H9 (cell line): ENCODE results near the gene ABCB8. TPM values are rescaled to one million over a fixed set of nuclear protein-coding genes. Genes with fewer than 3 reads are reported as not detected.

ENCODE experiments used
- DNase-seq: peaks from one replicate; pipeline ENCODE4 v3.0.0-alpha.2; 2017
- H2AFZ ChIP-seq: one replicate; pipeline ENCODE4 v1.6.1; 2013; ENCODE audit warnings: mild to moderate bottlenecking, low read length, control low read depth, moderate library complexity
- H2AK5ac ChIP-seq: 2 replicates; pipeline ENCODE4 v1.6.1; 2013; ENCODE audit warnings: low read length, control low read depth, mixed read lengths; ENCODE audit not compliant: insufficient read length
- H2BK120ac ChIP-seq: one replicate; pipeline ENCODE4 v1.6.1; 2013; ENCODE audit warnings: low read depth, mild to moderate bottlenecking, low read length, control low read depth, inconsistent platforms; ENCODE audit not compliant: poor library complexity, severe bottlenecking
- H2BK12ac ChIP-seq: 2 replicates; pipeline ENCODE4 v1.6.1; 2013; ENCODE audit warnings: low read length, control low read depth, mixed read lengths, low read depth; ENCODE audit not compliant: insufficient read length
- H2BK15ac ChIP-seq: 2 replicates; pipeline ENCODE4 v1.6.1; 2013; ENCODE audit warnings: low read depth, low read length, control low read depth
- H2BK20ac ChIP-seq: one replicate; pipeline ENCODE4 v1.6.1; 2013; ENCODE audit warnings: low read depth, mild to moderate bottlenecking, low read length, control low read depth, inconsistent platforms; ENCODE audit not compliant: poor library complexity, severe bottlenecking
- H2BK5ac ChIP-seq: 2 replicates; pipeline ENCODE4 v1.6.1; 2013; ENCODE audit warnings: low read length, control low read depth, mixed read lengths; ENCODE audit not compliant: insufficient read length
- H3K14ac ChIP-seq: 2 replicates; pipeline ENCODE4 v1.6.1; 2013; ENCODE audit warnings: low read length, control low read depth; ENCODE audit not compliant: insufficient read depth
- H3K18ac ChIP-seq: 2 replicates; pipeline ENCODE4 v1.6.1; 2013; ENCODE audit warnings: low read depth, mild to moderate bottlenecking, mixed read lengths, low read length, control low read depth; ENCODE audit not compliant: insufficient read length
- H3K23ac ChIP-seq: 2 replicates; pipeline ENCODE4 v1.6.1; 2013; ENCODE audit warnings: low read length, control low read depth, mixed read lengths, low read depth; ENCODE audit not compliant: insufficient read length
- H3K23me2 ChIP-seq: 2 replicates; pipeline ENCODE4 v1.6.1; 2013; ENCODE audit warnings: low read depth, mild to moderate bottlenecking, mixed read lengths, low read length, control low read depth; ENCODE audit not compliant: insufficient read length, poor library complexity, severe bottlenecking
- H3K27ac ChIP-seq: 2 replicates; pipeline ENCODE4 v1.5.1; 2013; ENCODE audit warnings: low read length, control low read depth, mixed read lengths, low read depth; ENCODE audit not compliant: insufficient read length
- H3K27me3 ChIP-seq: 2 replicates; pipeline ENCODE4 v1.6.1; 2013; ENCODE audit warnings: low read length, control low read depth, inconsistent platforms; ENCODE audit not compliant: insufficient read depth
- H3K4ac ChIP-seq: 2 replicates; pipeline ENCODE4 v1.6.1; 2013; ENCODE audit warnings: low read depth, mild to moderate bottlenecking, control low read depth, inconsistent platforms, low read length, moderate library complexity
- H3K4me1 ChIP-seq: 2 replicates; pipeline ENCODE4 v1.6.1; 2013; ENCODE audit warnings: low read length, control low read depth, inconsistent platforms; ENCODE audit not compliant: insufficient read depth
- H3K4me2 ChIP-seq: 2 replicates; pipeline ENCODE4 v1.6.1; 2013; ENCODE audit warnings: low read length, control low read depth, mixed read lengths; ENCODE audit not compliant: insufficient read length, insufficient read depth
- H3K56ac ChIP-seq: 2 replicates; pipeline ENCODE4 v1.6.1; 2013; ENCODE audit warnings: low read depth, mild to moderate bottlenecking, mixed read lengths, low read length, control low read depth; ENCODE audit not compliant: insufficient read length
- H3K79me1 ChIP-seq: 2 replicates; pipeline ENCODE4 v1.6.1; 2013; ENCODE audit warnings: low read depth, mild to moderate bottlenecking, moderate library complexity, low read length, control low read depth, inconsistent platforms; ENCODE audit not compliant: insufficient read depth, poor library complexity, severe bottlenecking
- H3K79me2 ChIP-seq: 2 replicates; pipeline ENCODE4 v1.6.1; 2013; ENCODE audit warnings: low read length, control low read depth, inconsistent platforms; ENCODE audit not compliant: insufficient read depth
- H3K9ac ChIP-seq: 2 replicates; pipeline ENCODE4 v1.6.1; 2013; ENCODE audit warnings: low read length, control low read depth, mixed read lengths; ENCODE audit not compliant: insufficient read length; ENCODE audit errors: extremely low read depth
- H3K9me3 ChIP-seq: one replicate; pipeline ENCODE4 v1.6.1; 2013; ENCODE audit warnings: low read depth, low read length, inconsistent platforms; ENCODE audit not compliant: control insufficient read depth
- H3T11ph ChIP-seq: one replicate; pipeline ENCODE4 v1.6.1; 2013; ENCODE audit warnings: mild to moderate bottlenecking, low read length, control low read depth, inconsistent platforms
- H4K20me1 ChIP-seq: one replicate; pipeline ENCODE4 v1.6.1; 2013; ENCODE audit not compliant: control insufficient read depth, insufficient read length, insufficient read depth
- H4K5ac ChIP-seq: 2 replicates; pipeline ENCODE4 v1.6.1; 2013; ENCODE audit warnings: low read depth, mild to moderate bottlenecking, mixed read lengths, low read length, control low read depth; ENCODE audit not compliant: insufficient read length
- H4K8ac ChIP-seq: replicated peaks from 2 replicates; pipeline ENCODE4 v1.6.1; 2013; ENCODE audit warnings: low read length, control low read depth, mixed read lengths, low read depth; ENCODE audit not compliant: insufficient read length
- H4K91ac ChIP-seq: 2 replicates; pipeline ENCODE4 v1.6.1; 2013; ENCODE audit warnings: low read depth, mild to moderate bottlenecking, moderate library complexity, mixed read lengths, low read length, control low read depth; ENCODE audit not compliant: insufficient read length
- H3K27ac Mint-ChIP-seq, 3 experiments: 2 replicates in 2 of 3; 3 replicates in 1 of 3; pipeline ENCODE4 v1.8.0; 2020 to 2021; ENCODE audit warnings: mixed read lengths in 3 of 3, mild to moderate bottlenecking in 1 of 3, moderate library complexity in 1 of 3
- H3K27me3 Mint-ChIP-seq: 2 replicates; pipeline ENCODE4 v1.8.0; 2021; ENCODE audit warnings: low read depth, mild to moderate bottlenecking, moderate library complexity, mixed read lengths
- H3K36me3 Mint-ChIP-seq, 3 experiments: 2 replicates in 2 of 3; 3 replicates in 1 of 3; pipeline ENCODE4 v1.8.0; 2020 to 2021; ENCODE audit warnings: low read depth in 3 of 3, mixed read lengths in 3 of 3; ENCODE audit not compliant: insufficient read depth in 1 of 3
- H3K4me1 Mint-ChIP-seq, 2 experiments: 2 replicates each; pipeline ENCODE4 v1.8.0; 2020; ENCODE audit warnings: mixed read lengths in 2 of 2
- H3K4me3 Mint-ChIP-seq, 2 experiments: 2 replicates in 1 of 2; 3 replicates in 1 of 2; pipeline ENCODE4 v1.8.0; 2020 to 2021; ENCODE audit warnings: mild to moderate bottlenecking in 2 of 2, mixed read lengths in 2 of 2, moderate library complexity in 1 of 2
- H3K9me3 Mint-ChIP-seq, 2 experiments: 2 replicates in 1 of 2; 3 replicates in 1 of 2; pipeline ENCODE4 v1.8.0; 2020; ENCODE audit warnings: mild to moderate bottlenecking in 2 of 2, mixed read lengths in 2 of 2, moderate library complexity in 1 of 2
- CTCF ChIP-seq: fragments of 200-600 bp; sonication (generic); conservative IDR thresholded peaks from 3 replicates; pipeline ENCODE4 v1.8.0; 2021; ENCODE audit warnings: antibody characterized with exemption, mild to moderate bottlenecking
- WGBS: extraction: QIAGEN DNeasy Blood & Tissue Kit; methylation state at CpG from one replicate; pipeline ENCODE4 v1.1.7; 2013; ENCODE audit warnings: missing lambda C conversion rate, low lambda C conversion rate, mixed read lengths; ENCODE audit not compliant: insufficient read length; ENCODE audit errors: extremely low coverage; 5-methylcytosine and 5-hydroxymethylcytosine counted together
- total RNA-seq: library from RNA; stranded (reverse); gene quantifications from 2 replicates; pipeline ENCODE4 v1.2.1, GENCODE V29; 2021

Gene ABCB8
- total RNA-seq, 1 experiment from 2014 or later: 22.1 TPM

GRCh38 chr7:151035026-151035717, 6.9 kb downstream of the ABCB8 start:
- H3K9ac ChIP-seq: no peak overlapping the region
- H3K14ac ChIP-seq: no peak overlapping the region
- H3K27me3 ChIP-seq: no peaks in the 10 kb centered on the region
- no peak overlapping the region for H4K5ac ChIP-seq
- no peak overlapping the region for H4K91ac ChIP-seq
- no peaks in the 10 kb centered on the region for H3K79me2 ChIP-seq
- H3K23me2 ChIP-seq: no peaks in the 10 kb centered on the region
- WGBS: no CpG with 5 or more reads among the region's 21 CpGs
- no peak overlapping the region for H3K4ac ChIP-seq
- H2BK120ac ChIP-seq: no peak overlapping the region
- no peaks in the 10 kb centered on the region for H3K9me3 Mint-ChIP-seq
- no peak overlapping the region for H3K18ac ChIP-seq
- DNase-seq: no peak
- H3K36me3 Mint-ChIP-seq: peaks cover 0 to 8% (median 4%) of the 10 kb centered on the region in 3 experiments; a peak in 4 of 7 replicates
- no peak overlapping the region for H2BK15ac ChIP-seq
- no peaks in the 10 kb centered on the region for H3K9me3 ChIP-seq
- H3K4me1 ChIP-seq: no peaks in the 10 kb centered on the region
- no peak overlapping the region for H2BK5ac ChIP-seq
- TF ChIP-seq CTCF: no peak
- no peak overlapping the region for H2BK20ac ChIP-seq
- no peak overlapping the region for H3T11ph ChIP-seq
- peaks cover 2% of the 10 kb centered on the region in 2 experiments; a peak in 1 of 4 replicates for H3K4me1 Mint-ChIP-seq
- no peaks in the 10 kb centered on the region for H4K20me1 ChIP-seq
- no peak overlapping the region for H3K4me2 ChIP-seq
- no peak overlapping the region for H2AFZ ChIP-seq
- H2BK12ac ChIP-seq: no peak overlapping the region
- no peaks in the 10 kb centered on the region for H3K79me1 ChIP-seq
- H3K27me3 Mint-ChIP-seq: peaks cover 2% of the 10 kb centered on the region; the same call in 1 of the 2 replicates
- no peak overlapping the region for H3K56ac ChIP-seq
- no peak overlapping the region for H3K23ac ChIP-seq
- no peak overlapping the region for H3K4me3 Mint-ChIP-seq
- no peak overlapping the region for H2AK5ac ChIP-seq
- no peak overlapping the region; a peak in 1 of 7 replicates for H3K27ac Mint-ChIP-seq
- no peak overlapping the region for H4K8ac ChIP-seq
- no peak overlapping the region for H3K27ac ChIP-seq
